Endothelial cell of umbilical vein (primary cell): ENCODE measurements around the gene CCDC97. TPM values are rescaled to one million over a fixed set of nuclear protein-coding genes. Genes with fewer than 3 reads are reported as not detected.
A peak's percentile ranks its signal among the peaks of the same experiment; 100 is the strongest.

Experiments
- BruUV-seq: library from RNA; stranded (reverse); fragments of 400-500 nt; replicated peaks from 2 replicates; lab custom pipeline; 2021; lab: Mats Ljungman, UMichigan
- CTCF ChIA-PET: fragments of 300-600, 350-600 bp; sonication (Branson Sonifier 250); formaldehyde crosslinking; loops from one replicate; lab custom pipeline; 2021; ENCODE audit warnings: antibody characterized with exemption, inconsistent platforms; lab: Charles Lee
- POLR2A ChIA-PET: fragments of 300-600, 350-600 bp; sonication (Branson Sonifier 250); formaldehyde crosslinking; loops from one replicate; lab custom pipeline; 2021; ENCODE audit warnings: antibody characterized with exemption, inconsistent platforms; lab: Charles Lee
- DNase-seq: peaks from one replicate; pipeline ENCODE4 v3.0.0-alpha.2; 2011; ENCODE audit warnings: low read depth, low spot score
- FAIRE-seq: peaks from 2 replicates; lab custom pipeline; 2011; peaks lifted over from hg19 to GRCh38; lab: Jason Lieb, UNC
- H2AFZ ChIP-seq: 2 replicates; pipeline ENCODE4 v1.6.0; 2012; ENCODE audit warnings: low read depth, low read length, control low read depth, inconsistent platforms
- H3K27ac ChIP-seq: 2 replicates; pipeline ENCODE4 v1.5.1; 2011; ENCODE audit warnings: low read depth, mild to moderate bottlenecking, control low read depth, low read length, moderate library complexity; ENCODE audit not compliant: insufficient read depth
- H3K27me3 ChIP-seq, 2 experiments: 2 replicates each; pipeline versions ENCODE4 v1.6.0 to v1.6.1; 2011; ENCODE audit warnings: low read length in 2 of 2, mixed read lengths in 1 of 2; ENCODE audit not compliant: control insufficient read depth in 2 of 2, insufficient read depth in 2 of 2
- H3K36me3 ChIP-seq, 2 experiments: 2 replicates in 1 of 2; 3 replicates in 1 of 2; pipeline ENCODE4 v1.5.1; 2011; ENCODE audit warnings: low read length in 2 of 2, mild to moderate bottlenecking in 1 of 2, moderate library complexity in 1 of 2; ENCODE audit not compliant: control insufficient read depth in 2 of 2, insufficient read depth in 2 of 2; ENCODE audit errors: extremely low read depth in 1 of 2
- H3K4me1 ChIP-seq: 3 replicates; pipeline ENCODE4 v1.5.1; 2011; ENCODE audit warnings: mild to moderate bottlenecking, low read length; ENCODE audit not compliant: control insufficient read depth, insufficient read depth; ENCODE audit errors: extremely low read depth
- H3K4me2 ChIP-seq: 2 replicates; pipeline ENCODE4 v1.6.1; 2011; ENCODE audit warnings: low read length, control low read depth, mixed read lengths; ENCODE audit not compliant: insufficient read depth
- H3K4me3 ChIP-seq, 3 experiments: fragments of 200-600 bp in 1 of 3; sonication (generic), shearing (Covaris generic) in 1 of 3; replicated peaks in 1 of 3; 2 replicates each; pipeline ENCODE4 v1.5.1; 2011 to 2016; ENCODE audit warnings: control low read depth in 3 of 3, low read length in 3 of 3, mild to moderate bottlenecking in 2 of 3, inconsistent platforms in 1 of 3, low read depth in 1 of 3, moderate library complexity in 1 of 3; ENCODE audit not compliant: insufficient read depth in 1 of 3
- H3K79me2 ChIP-seq: 2 replicates; pipeline ENCODE4 v1.6.0; 2012; ENCODE audit warnings: low read length, inconsistent platforms; ENCODE audit not compliant: control insufficient read depth, insufficient read depth
- H3K9ac ChIP-seq: replicated peaks from 2 replicates; pipeline ENCODE3; 2011; ENCODE audit warnings: low read length, control low read depth; ENCODE audit not compliant: insufficient read depth; ENCODE audit errors: extremely low read depth
- H3K9me1 ChIP-seq: replicated peaks from 3 replicates; pipeline ENCODE4 v1.6.0; 2011; ENCODE audit warnings: mild to moderate bottlenecking, low read length; ENCODE audit not compliant: control insufficient read depth, insufficient read depth; ENCODE audit errors: extremely low read depth
- H3K9me3 ChIP-seq: replicated peaks from 2 replicates; pipeline ENCODE4 v1.5.1; 2012; ENCODE audit warnings: low read length, inconsistent platforms; ENCODE audit not compliant: control insufficient read depth, insufficient read depth
- H4K20me1 ChIP-seq: replicated peaks from 2 replicates; pipeline ENCODE3; 2011; ENCODE audit warnings: mild to moderate bottlenecking, low read length; ENCODE audit not compliant: control insufficient read depth, insufficient read depth; ENCODE audit errors: extremely low read depth
- CTCF ChIP-seq, 2 donors: IDR thresholded peaks; 1 replicate in 1 of 2; 2 replicates in 1 of 2; pipeline ENCODE4 v1.5.1; 2011; ENCODE audit warnings: low read length in 2 of 2, mild to moderate bottlenecking in 2 of 2, moderate library complexity in 2 of 2, control low read depth in 1 of 2, inconsistent platforms in 1 of 2, low read depth in 1 of 2; ENCODE audit not compliant: insufficient read depth in 1 of 2; ENCODE audit errors: extremely low read depth in 1 of 2
- POLR2A ChIP-seq: IDR thresholded peaks from 2 replicates; pipeline ENCODE4 v1.6.1; 2012; ENCODE audit warnings: low read depth, mild to moderate bottlenecking, control low read depth, low read length
- POLR2AphosphoS5 ChIP-seq: IDR thresholded peaks from 2 replicates; pipeline ENCODE4 v1.6.1; 2012; ENCODE audit warnings: low read depth, mild to moderate bottlenecking, control low read depth, low read length, moderate library complexity; ENCODE audit not compliant: insufficient read depth
- dilution Hi-C: fragments of 300-500 bp; cut with MboI; formaldehyde crosslinking; loops from one replicate; pipeline ENCODE4 v1.15.0; 2019; ENCODE audit warnings: low sequenced_read_pairs; ENCODE audit not compliant: extremely low pct_ligation_motif_present
- intact Hi-C: fragments of 100-400 bp; cut with micrococcal nuclease; formaldehyde crosslinking; loops from one replicate; pipeline ENCODE4 v1.10.0; 2022
- polyA plus RNA-seq, 4 experiments: library from polyadenylated mRNA; depleted of rRNA in 3 of 4; stranded (reverse) in 3 of 4; unstranded in 1 of 4; fragments of >200 nt; gene quantifications; 2 replicates each; pipeline versions ENCODE4 v1.2.1 to v1.2.3, GENCODE V29; 2011 to 2012; ENCODE audit warnings: missing spikeins in 1 of 4
- total RNA-seq: library from RNA; stranded (reverse); gene quantifications from 2 replicates; pipeline ENCODE4 v1.2.3, GENCODE V29; 2021

Gene CCDC97
- total and polyA plus RNA-seq, 2 donors (not counting 3 experiments of a cell fraction or from before 2014, with no cell fraction given) = 20.7 to 27.2 TPM

- ChIA-PET CTCF (interaction anchor here (0.7 to 7.2 kb wide), 15 partner anchors 9 to 89 kb away, joined by 3 to 244 read pairs (median 8); partner anchors contain the start of gene AXL), POLR2A (interaction anchor here (0.7 to 1.7 kb wide), 4 partner anchors 37 to 842 kb away, joined by 3 to 6 read pairs (median 4); no protein-coding TSS in a partner anchor)
- peak overlapping the region; percentile 33 to 81 (median 80) for H3K4me3 ChIP-seq
- dilution Hi-C loops = no loop called here
- H3K4me1 ChIP-seq = peaks cover 18% of the 10 kb centered on the region
- no peak for FAIRE-seq
- H3K36me3 ChIP-seq = peaks cover 7 to 12% of the 10 kb centered on the region in 2 experiments
- H3K9me3 ChIP-seq = no peaks in the 10 kb centered on the region
- peak; percentile 31 for TF ChIP-seq POLR2A
- TF ChIP-seq POLR2AphosphoS5 = peak; percentile 29
- TF ChIP-seq CTCF (IDR thresholded peaks at IDR 0.05; ENCODE audit: extremely low read depth in 1 of 2, insufficient read depth in 1 of 2, low read depth in 1 of 2, low read length in 2 of 2) = no peak
- H3K4me2 ChIP-seq = peak overlapping the region; percentile 80
- H3K9ac ChIP-seq = peak overlapping the region; percentile 94
- H4K20me1 ChIP-seq = no peaks in the 10 kb centered on the region
- DNase-seq = no peak
- peaks cover 40% of the 10 kb centered on the region for H3K79me2 ChIP-seq
- BruUV-seq = TSS peak; percentile 22
- intact Hi-C loops = loop anchor here (2.0 kb wide), 1 partner anchor 288 kb away; no protein-coding TSS in a partner anchor
- H3K9me1 ChIP-seq = no peaks in the 10 kb centered on the region
- no peaks in the 10 kb centered on the region for H3K27me3 ChIP-seq
- peak overlapping the region; percentile 16 for H2AFZ ChIP-seq
- H3K27ac ChIP-seq = peak overlapping the region; percentile 90
Observed at GRCh38 chr19:41263042-41263849, 46.7 kb upstream of the CCDC97 start.
